RWPE2 (cell line): ENCODE data around the gene CIAPIN1.

Experiments used
- ATAC-seq: fragments of 200-7000 bp; cut with Tn5 transposase; 3 replicates; pipeline ENCODE4 v1.9.1; 2021; ENCODE audit warnings: low read depth
- DNase-seq: peaks from one replicate; pipeline ENCODE4 v3.0.0-alpha.2; 2020; ENCODE audit warnings: low spot score
- H3K27ac ChIP-seq: fragments of 450-650 bp; 2 replicates; pipeline ENCODE4 v1.5.1; 2017; ENCODE audit warnings: mild to moderate bottlenecking; ENCODE audit not compliant: poor library complexity, severe bottlenecking
- H3K27me3 ChIP-seq: fragments of 250-450 bp; sonication (Bioruptor Pico); 2 replicates; pipeline ENCODE4 v1.5.1; 2021; ENCODE audit warnings: mild to moderate bottlenecking, moderate library complexity; ENCODE audit not compliant: insufficient read depth, poor library complexity, severe bottlenecking
- H3K36me3 ChIP-seq: fragments of 250-450 bp; sonication (Bioruptor Pico); 2 replicates; pipeline ENCODE4 v1.5.1; 2020; ENCODE audit warnings: low read depth, mild to moderate bottlenecking, moderate library complexity
- H3K4me1 ChIP-seq: fragments of 250-450 bp; sonication (Bioruptor Pico); 2 replicates; pipeline ENCODE4 v1.5.1; 2021; ENCODE audit warnings: mild to moderate bottlenecking, moderate library complexity; ENCODE audit not compliant: insufficient read depth, poor library complexity, severe bottlenecking
- H3K4me3 ChIP-seq: fragments of 250-450 bp; sonication (Bioruptor Pico); 2 replicates; pipeline ENCODE4 v1.5.1; 2021; ENCODE audit warnings: mild to moderate bottlenecking, moderate library complexity; ENCODE audit not compliant: severe bottlenecking
- H3K9me3 ChIP-seq: fragments of 250-450 bp; sonication (Bioruptor Pico); 2 replicates; pipeline ENCODE4 v1.5.1; 2021; ENCODE audit warnings: mild to moderate bottlenecking, moderate library complexity; ENCODE audit not compliant: severe bottlenecking
- CTCF ChIP-seq: fragments of 450-650 bp; IDR thresholded peaks from one replicate; pipeline ENCODE4 v1.5.1; 2017; ENCODE audit warnings: mild to moderate bottlenecking, moderate library complexity; ENCODE audit not compliant: poor library complexity, severe bottlenecking

CIAPIN1 gene

GRCh38 chr16:57485916-57486857, 39.0 kb upstream of the CIAPIN1 start, which contains the start of gene DOK4:
TSS of gene DOK4 (minus strand) at chr16:57486493. CDS start at chr16:57479507, 6,986 bp downstream.
- no peak within 1 kb of the TSS for H3K27ac ChIP-seq
- ATAC-seq (peak; percentile 95), DNase-seq (peak; percentile 77)
- no peaks in the 10 kb centered on the region for H3K27me3 ChIP-seq
- no peak for TF ChIP-seq CTCF
- no peaks in the 10 kb centered on the region for H3K9me3 ChIP-seq
- peaks cover 4% of the 10 kb centered on the region for H3K4me1 ChIP-seq
- H3K4me3 ChIP-seq, result peak within 1 kb of the TSS; percentile 69
- H3K36me3 ChIP-seq, result no peaks in the 10 kb centered on the region

- H3K27ac ChIP-seq, result no peak overlapping the region
- peak overlapping the region; percentile 69 for H3K4me3 ChIP-seq
Observed at GRCh38 chr16:57485091-57485915, 38.1 kb upstream of the CIAPIN1 start.

GRCh38 chr16:57484515-57485005, 37.4 kb upstream of the CIAPIN1 start:
- Histone ChIP-seq H3K27ac (no peak overlapping the region), H3K4me3 (no peak overlapping the region), H3K36me3 (no peaks in the 10 kb centered on the region), H3K4me1 (peaks cover 4% of the 10 kb centered on the region), H3K9me3 (no peaks in the 10 kb centered on the region), H3K27me3 (no peaks in the 10 kb centered on the region)
- TF ChIP-seq CTCF, result no peak
- ATAC-seq, result no peak
- no peak for DNase-seq

More at GRCh38 chr16:57485091-57485915, 38.1 kb upstream of the CIAPIN1 start:
- peaks cover 4% of the 10 kb centered on the region for H3K4me1 ChIP-seq
- no peaks in the 10 kb centered on the region for H3K27me3 ChIP-seq
- DNase-seq, result peak; percentile 58
- no peaks in the 10 kb centered on the region for H3K36me3 ChIP-seq
- ATAC-seq, result peak; percentile 2; the same call in 1 of the 3 replicates
- TF ChIP-seq CTCF, result no peak
- no peaks in the 10 kb centered on the region for H3K9me3 ChIP-seq

GRCh38 chr16:57483725-57484514, 36.7 kb upstream of the CIAPIN1 start:
- no peak for DNase-seq
- peaks cover 4% of the 10 kb centered on the region for H3K4me1 ChIP-seq
- no peaks in the 10 kb centered on the region for H3K36me3 ChIP-seq
- no peak for TF ChIP-seq CTCF
- no peaks in the 10 kb centered on the region for H3K27me3 ChIP-seq
- ATAC-seq, result no peak
- H3K27ac ChIP-seq, result no peak overlapping the region
- H3K9me3 ChIP-seq, result no peaks in the 10 kb centered on the region
- no peak overlapping the region for H3K4me3 ChIP-seq
